Panc1 (cell line): ENCODE results near the gene CORO2A. TPM values are rescaled to one million over a fixed set of nuclear protein-coding genes. Genes with fewer than 3 reads are reported as not detected.

Experiments used
- ATAC-seq: fragments of 200-7000 bp; cut with Tn5 transposase; 2 replicates; pipeline ENCODE4 v1.9.1; 2020; ENCODE audit warnings: mild to moderate bottlenecking, moderate library complexity
- BruUV-seq: library from RNA; stranded (reverse); fragments of 400-500 nt; replicated peaks from 2 replicates; lab custom pipeline; 2021; lab: Mats Ljungman, UMichigan
- CTCF ChIA-PET: fragments of 300-600 bp; sonication (Branson Sonifier 250); formaldehyde crosslinking; loops from one replicate; lab custom pipeline; 2022; ENCODE audit warnings: antibody characterized with exemption; lab: Charles Lee
- POLR2A ChIA-PET: fragments of 300-600 bp; sonication (Branson Sonifier 250); formaldehyde crosslinking; loops from one replicate; lab custom pipeline; 2022; ENCODE audit warnings: antibody characterized with exemption; lab: Charles Lee
- DNase-seq: peaks from one replicate; pipeline ENCODE4 v3.0.0-alpha.2; 2010; ENCODE audit warnings: low read depth, low spot score
- H3K27ac ChIP-seq: 2 replicates; pipeline ENCODE4 v1.5.1; 2011; ENCODE audit warnings: mild to moderate bottlenecking, low read length, inconsistent platforms
- H3K27me3 ChIP-seq: fragments of 200-500 bp; sonication (Bioruptor generic); 2 replicates; pipeline ENCODE4 v1.6.0; 2014; ENCODE audit warnings: low read length, inconsistent platforms; ENCODE audit not compliant: control insufficient read depth, insufficient read depth
- H3K36me3 ChIP-seq: fragments of 200-500 bp; sonication (Bioruptor generic); 2 replicates; pipeline ENCODE4 v1.5.1; 2014; ENCODE audit warnings: inconsistent platforms, mild to moderate bottlenecking, low read length, moderate library complexity; ENCODE audit not compliant: control insufficient read depth, insufficient read depth
- H3K4me1 ChIP-seq: 2 replicates; pipeline ENCODE4 v1.5.1; 2011; ENCODE audit warnings: inconsistent platforms, mild to moderate bottlenecking, low read length, moderate library complexity; ENCODE audit not compliant: control insufficient read depth, insufficient read depth
- H3K4me3 ChIP-seq, 2 experiments: 2 replicates each; pipeline ENCODE4 v1.5.1; 2011 to 2012; ENCODE audit warnings: low read depth in 2 of 2, low read length in 2 of 2, mild to moderate bottlenecking in 2 of 2, inconsistent platforms in 1 of 2, moderate library complexity in 1 of 2
- H3K9me3 ChIP-seq: fragments of 200-500 bp; sonication (Bioruptor generic); 2 replicates; pipeline ENCODE4 v1.5.1; 2014; ENCODE audit warnings: low read depth, mild to moderate bottlenecking, inconsistent platforms, low read length, moderate library complexity; ENCODE audit not compliant: control insufficient read depth, insufficient read depth
- POLR2AphosphoS5 ChIP-seq: IDR thresholded peaks from 2 replicates; pipeline ENCODE4 v1.6.1; 2012; ENCODE audit warnings: mild to moderate bottlenecking, low read depth, low read length, moderate library complexity
- REST ChIP-seq, 2 experiments: IDR thresholded peaks; 2 replicates each; pipeline ENCODE4 v1.6.1; 2011 to 2012; ENCODE audit warnings: low read depth in 2 of 2, control low read depth in 1 of 2, low read length in 1 of 2, mild to moderate bottlenecking in 1 of 2, moderate library complexity in 1 of 2; ENCODE audit not compliant: insufficient read depth in 1 of 2
- SIN3A ChIP-seq: IDR thresholded peaks from 2 replicates; pipeline ENCODE4 v1.6.1; 2012; ENCODE audit warnings: low read depth, mild to moderate bottlenecking, low read length, moderate library complexity, borderline replicate concordance; ENCODE audit not compliant: insufficient read depth
- TCF7L2 ChIP-seq: IDR thresholded peaks from 2 replicates; pipeline ENCODE4 v1.6.1; 2011; ENCODE audit warnings: mild to moderate bottlenecking, low read depth, low read length, inconsistent platforms
- in situ Hi-C: cut with HindIII; loops from 2 replicates; pipeline ENCODE4 v1.10.0; 2016; ENCODE audit warnings: low sequenced_read_pairs, low pct_unique_long_range_greater_than_20kb
- intact Hi-C: fragments of 100-400 bp; cut with micrococcal nuclease; formaldehyde crosslinking; loops from one replicate; pipeline ENCODE4 v1.10.0; 2022; ENCODE audit not compliant: unreplicated experiment
- total RNA-seq: library from RNA; stranded (reverse); gene quantifications from one replicate; pipeline ENCODE4 v1.2.1, GENCODE V29; 2021; ENCODE audit not compliant: unreplicated experiment
- TF ChIP-seq, protein P1 (sequence below): fragments of 450-650 bp; IDR thresholded peaks from 2 replicates; pipeline ENCODE4 v1.5.1; 2017; ENCODE audit warnings: mild to moderate bottlenecking

The CORO2A gene
- total RNA-seq, 1 experiment from 2014 or later, result 2.0 TPM

DNA sequence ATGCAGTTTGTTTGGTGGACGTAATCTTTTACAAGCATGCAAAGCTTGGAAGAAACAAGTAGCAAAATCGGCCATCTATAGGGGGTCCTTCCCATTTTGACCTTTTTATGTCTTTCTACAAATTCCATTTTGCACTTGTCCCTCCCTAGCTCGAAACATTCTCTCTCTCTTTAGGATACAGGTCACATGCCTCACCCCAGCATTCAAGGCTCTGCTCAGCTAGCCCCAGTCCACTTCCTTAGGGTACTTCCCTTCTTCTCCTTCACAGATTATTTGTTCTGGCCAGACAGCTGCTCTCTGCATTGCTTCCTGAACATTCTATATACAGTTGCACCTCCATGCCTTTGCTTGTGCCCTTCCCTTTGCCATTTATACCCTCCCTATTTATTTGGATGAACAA lies 41.7 kb downstream of the CORO2A start:
- ChIA-PET POLR2A (no interaction called here), CTCF (no interaction called here)
- H3K4me1 ChIP-seq, result no peaks in the 10 kb centered on the region
- no peak for DNase-seq
- ATAC-seq, result no peak
- in situ Hi-C loops, result no loop called here
- H3K4me3 ChIP-seq, result no peak overlapping the region
- no TSS peak for BruUV-seq
- H3K9me3 ChIP-seq, result no peaks in the 10 kb centered on the region
- no peak for TF ChIP-seq REST (IDR thresholded peaks at IDR 0.05; ENCODE audit: insufficient read depth in 1 of 2, low read depth in 2 of 2, low read length in 1 of 2)
- no peak for TF ChIP-seq POLR2AphosphoS5
- TF ChIP-seq TCF7L2, result no peak
- TF ChIP-seq SIN3A, result no peak
- TF ChIP-seq, protein P1, sequence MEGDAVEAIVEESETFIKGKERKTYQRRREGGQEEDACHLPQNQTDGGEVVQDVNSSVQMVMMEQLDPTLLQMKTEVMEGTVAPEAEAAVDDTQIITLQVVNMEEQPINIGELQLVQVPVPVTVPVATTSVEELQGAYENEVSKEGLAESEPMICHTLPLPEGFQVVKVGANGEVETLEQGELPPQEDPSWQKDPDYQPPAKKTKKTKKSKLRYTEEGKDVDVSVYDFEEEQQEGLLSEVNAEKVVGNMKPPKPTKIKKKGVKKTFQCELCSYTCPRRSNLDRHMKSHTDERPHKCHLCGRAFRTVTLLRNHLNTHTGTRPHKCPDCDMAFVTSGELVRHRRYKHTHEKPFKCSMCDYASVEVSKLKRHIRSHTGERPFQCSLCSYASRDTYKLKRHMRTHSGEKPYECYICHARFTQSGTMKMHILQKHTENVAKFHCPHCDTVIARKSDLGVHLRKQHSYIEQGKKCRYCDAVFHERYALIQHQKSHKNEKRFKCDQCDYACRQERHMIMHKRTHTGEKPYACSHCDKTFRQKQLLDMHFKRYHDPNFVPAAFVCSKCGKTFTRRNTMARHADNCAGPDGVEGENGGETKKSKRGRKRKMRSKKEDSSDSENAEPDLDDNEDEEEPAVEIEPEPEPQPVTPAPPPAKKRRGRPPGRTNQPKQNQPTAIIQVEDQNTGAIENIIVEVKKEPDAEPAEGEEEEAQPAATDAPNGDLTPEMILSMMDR, result no peak
- intact Hi-C loops, result no loop called here
- H3K27ac ChIP-seq, result no peak overlapping the region
- no peaks in the 10 kb centered on the region for H3K36me3 ChIP-seq
- no peaks in the 10 kb centered on the region for H3K27me3 ChIP-seq

GRCh38 chr9:98150164-98150563 lies 42.3 kb downstream of the CORO2A start:
- H3K4me3 ChIP-seq, result no peak overlapping the region
- ChIA-PET CTCF (no interaction called here), POLR2A (no interaction called here)
- H3K4me1 ChIP-seq, result no peaks in the 10 kb centered on the region
- intact Hi-C loops, result no loop called here
- DNase-seq (no peak), ATAC-seq (no peak)
- H3K9me3 ChIP-seq, result no peaks in the 10 kb centered on the region
- in situ Hi-C loops, result no loop called here
- no peak overlapping the region for H3K27ac ChIP-seq
- no peaks in the 10 kb centered on the region for H3K36me3 ChIP-seq
- TF ChIP-seq, protein P1, result no peak
- TF ChIP-seq TCF7L2, result no peak
- no peak for TF ChIP-seq SIN3A
- TF ChIP-seq REST (IDR thresholded peaks at IDR 0.05; ENCODE audit: insufficient read depth in 1 of 2, low read depth in 2 of 2, low read length in 1 of 2), result no peak
- no peak for TF ChIP-seq POLR2AphosphoS5
- no peaks in the 10 kb centered on the region for H3K27me3 ChIP-seq
- BruUV-seq, result no TSS peak
